Heart left ventricle (tissue), 16 donors: ENCODE measurements around the gene C12orf75. TPM values are rescaled to one million over a fixed set of nuclear protein-coding genes. Genes with fewer than 3 reads are reported as not detected.

Experiments
- ATAC-seq, 4 donors: fragments of 200-7000 bp; cut with Tn5 transposase; one replicate each; pipeline ENCODE4 v1.9.1; 2020 to 2022; ENCODE audit warnings: moderate library complexity in 4 of 4, mild to moderate bottlenecking in 3 of 4, moderate number of reproducible peaks in 1 of 4
- DNase-seq, 5 donors: peaks; one replicate each; pipeline ENCODE4 v3.0.0-alpha.2; 2020
- H3K27ac ChIP-seq, 12 donors: fragments of 200-600 bp; sonication (generic) in 4 of 12; one replicate each; pipeline versions ENCODE4 v1.5.0 to v1.8.0; 2016 to 2022; ENCODE audit warnings: mild to moderate bottlenecking in 2 of 12
- H3K27me3 ChIP-seq, 9 donors: fragments of 200-600 bp; sonication (generic) in 2 of 9; one replicate each; pipeline versions ENCODE4 v1.5.1 to v1.8.0; 2016 to 2022; ENCODE audit warnings: mild to moderate bottlenecking in 3 of 9
- H3K36me3 ChIP-seq, 9 donors: fragments of 200-600 bp; sonication (generic) in 2 of 9; one replicate each; pipeline versions ENCODE4 v1.5.0 to v1.8.0; 2018 to 2022; ENCODE audit warnings: mild to moderate bottlenecking in 2 of 9
- H3K4me1 ChIP-seq, 12 donors: fragments of 200-600 bp; sonication (generic) in 4 of 12; one replicate each; pipeline versions ENCODE4 v1.5.0 to v1.8.0; 2016 to 2022; ENCODE audit warnings: mild to moderate bottlenecking in 3 of 12
- H3K4me3 ChIP-seq, 12 donors: fragments of 200-600 bp; sonication (generic) in 4 of 12; one replicate each; pipeline versions ENCODE4 v1.5.0 to v1.8.0; 2017 to 2022; ENCODE audit warnings: mild to moderate bottlenecking in 9 of 12, moderate library complexity in 4 of 12
- H3K9me3 ChIP-seq, 12 donors: fragments of 200-600 bp; sonication (generic) in 4 of 12; one replicate each; pipeline versions ENCODE4 v1.5.0 to v1.8.0; 2016 to 2022; ENCODE audit warnings: mild to moderate bottlenecking in 1 of 12
- CTCF ChIP-seq, 12 donors: fragments of 200-600 bp; sonication (generic) in 4 of 12; IDR thresholded peaks; one replicate each; pipeline versions ENCODE4 v1.5.0 to v1.8.0; 2018 to 2022; ENCODE audit warnings: antibody characterized with exemption in 12 of 12, mild to moderate bottlenecking in 5 of 12
- POLR2A ChIP-seq, 2 donors: fragments of 450-650 bp; IDR thresholded peaks; one replicate each; pipeline ENCODE4 v1.6.1; 2017; ENCODE audit warnings: antibody characterized with exemption in 2 of 2, mild to moderate bottlenecking in 2 of 2, moderate library complexity in 2 of 2
- WGBS, 4 donors: extraction: QIAGEN DNeasy Blood & Tissue Kit in 2 of 4; methylation state at CpG; one replicate each; pipeline versions ENCODE4 v1.1.5 to v1.1.7; 2013 to 2018; 5-methylcytosine and 5-hydroxymethylcytosine counted together
- intact Hi-C, 10 donors: fragments of 100-400 bp; cut with DNase I; formaldehyde crosslinking; loops; one replicate each; pipeline versions ENCODE4 v1.11.1 to v1.14.2; 2022
- polyA plus RNA-seq, 2 donors: library from polyadenylated mRNA; stranded (reverse); fragments of 200-250 nt; gene quantifications; one replicate each; pipeline ENCODE4 v1.2.3, GENCODE V29; 2013
- total RNA-seq, 9 donors: library from RNA; depleted of rRNA in 2 of 9; stranded (reverse); fragments of >200 nt in 2 of 9; fragmentation: NEBNext Ultra II Directional in 3 of 9; extraction: Animal tissue kit (Norgen Biotek cat#: 25700) in 3 of 9; gene quantifications; one replicate each; pipeline versions ENCODE4 v1.1.0 to v1.2.4, GENCODE V29; 2016 to 2023
- donor health status: ischemic (EF 13 %, LVEDD 7.1; RV severe dilation, severe dysfunction).
- donor health status: healthy with polysubstance abuse.
- donor health status: DM: no; HTN: yes; CAD: no.
- donor health status: DM: no; HTN: no; CAD: no.
- donor health status: ischemic (EF 25% LVEDD 6.9; RV normal size, moderate dysfunction).
- donor health status: ischemic (EF 25% LVEDD 5.7; RV mildly dilated, moderate dysfunction).
- donor health status: healthy.
- donor health status: DM: yes; HTN: yes; CAD: no.
- donor health status: ischemic (EF 35%, LVEDD 5.7; RV mildly dilated, moderate dysfunction).
- donor health status: nonischemic (EF 11% LVEDD 7.7; RV severe dilation, severe dysfunction).
- donor health status: DM: yes; HTN: yes; CAD: no.
- donor health status: PGD.
- donor health status: ischemic (EF 29% LVEDD 5.4; RV normal size, mild dysfunction).
- donor health status: nonischemic (EF 23%, LVEDD 6.1; RV moderate dilation, normal function).

Gene C12orf75
- total and polyA plus RNA-seq, 11 donors: 0.33 to 14.5 (median 1.4) TPM; not detected in 1

- Histone ChIP-seq H3K27ac (no peak overlapping the region), H3K27me3 (no peaks in the 10 kb centered on the region), H3K4me3 (no peak overlapping the region), H3K4me1 (peaks cover 0 to 8% (median under 1%) of the 10 kb centered on the region in 12 donors), H3K9me3 (peaks cover 0 to 6% (median 0%) of the 10 kb centered on the region in 12 donors), H3K36me3 (no peaks in the 10 kb centered on the region)
- intact Hi-C loops: no loop called here
- no peak for ATAC-seq
- TF ChIP-seq POLR2A (IDR thresholded peaks at IDR 0.05): no peak
- TF ChIP-seq CTCF (IDR thresholded peaks at IDR 0.05): no peak
- 92 to 97% (median 97%) methylated on average over 2 of the region's 2 CpGs for WGBS, 4 donors
- DNase-seq: no peak
Measured at GRCh38 chr12:105398930-105399329, 68.4 kb downstream of the C12orf75 start.

- Histone ChIP-seq H3K9me3 (peaks cover 0 to 6% (median 0%) of the 10 kb centered on the region in 12 donors), H3K36me3 (no peaks in the 10 kb centered on the region), H3K27ac (no peak overlapping the region), H3K4me3 (no peak overlapping the region), H3K4me1 (peaks cover 0 to 4% (median 0%) of the 10 kb centered on the region in 12 donors), H3K27me3 (no peaks in the 10 kb centered on the region)
- intact Hi-C loops: no loop called here
- TF ChIP-seq CTCF (IDR thresholded peaks at IDR 0.05): no peak
- no peak for TF ChIP-seq POLR2A (IDR thresholded peaks at IDR 0.05)
- DNase-seq (no peak), ATAC-seq (no peak)
- WGBS, 4 donors: 76 to 90% (median 85%) methylated on average over 6 to 7 of the region's 7 CpGs
Measured at GRCh38 chr12:105399428-105400081, 69.1 kb downstream of the C12orf75 start.

- Histone ChIP-seq H3K27me3 (no peaks in the 10 kb centered on the region), H3K36me3 (no peaks in the 10 kb centered on the region), H3K27ac (no peak overlapping the region), H3K4me1 (peaks cover 0 to 4% (median 0%) of the 10 kb centered on the region in 12 donors), H3K4me3 (no peak overlapping the region), H3K9me3 (peaks cover 0 to 6% (median 0%) of the 10 kb centered on the region in 12 donors)
- 92 to 97% (median 96%) methylated on average over 4 of the region's 4 CpGs for WGBS, 4 donors
- TF ChIP-seq CTCF (IDR thresholded peaks at IDR 0.05) (no peak), POLR2A (IDR thresholded peaks at IDR 0.05) (no peak)
- ATAC-seq: no peak
- intact Hi-C loops: no loop called here
- no peak for DNase-seq
Measured at GRCh38 chr12:105400227-105400626, 69.7 kb downstream of the C12orf75 start.

- H3K4me1 ChIP-seq: peaks cover 0 to 4% (median 0%) of the 10 kb centered on the region in 12 donors
- DNase-seq (no peak), ATAC-seq (no peak)
- no peak overlapping the region for H3K27ac ChIP-seq
- no peaks in the 10 kb centered on the region for H3K27me3 ChIP-seq
- no peak for TF ChIP-seq POLR2A (IDR thresholded peaks at IDR 0.05)
- TF ChIP-seq CTCF (IDR thresholded peaks at IDR 0.05): no peak
- H3K9me3 ChIP-seq: peaks cover 0 to 6% (median 0%) of the 10 kb centered on the region in 12 donors
- WGBS, 4 donors: 94 to 99% (median 97%) methylated on average over 4 of the region's 4 CpGs
- H3K36me3 ChIP-seq: no peaks in the 10 kb centered on the region
- no peak overlapping the region for H3K4me3 ChIP-seq
- intact Hi-C loops: no loop called here
Measured at GRCh38 chr12:105401198-105401597, 70.7 kb downstream of the C12orf75 start.
